SK-N-SH treated with all-trans-retinoic acid at 6 μM for 48 hours (cell line): Measurements from ENCODE around the gene EMD.

Experiments
- ATAC-seq: fragments of 200-7000 bp; cut with Tn5 transposase; 3 replicates; pipeline ENCODE4 v1.9.1; 2020; ENCODE audit warnings: mild to moderate bottlenecking, moderate library complexity
- ARNTL ChIP-seq: fragments of 450-650 bp; formaldehyde crosslinking; IDR thresholded peaks from 2 replicates; pipeline ENCODE4 v1.5.0; 2020; ENCODE audit warnings: low read depth, mild to moderate bottlenecking, moderate library complexity, borderline replicate concordance
- BACH2 ChIP-seq: fragments of 250-450 bp; sonication (Bioruptor Pico); IDR thresholded peaks from 2 replicates; pipeline ENCODE4 v1.9.0; 2021; ENCODE audit warnings: mild to moderate bottlenecking, borderline replicate concordance
- CSDC2 ChIP-seq: fragments of 250-450 bp; sonication (Bioruptor Pico); IDR thresholded peaks from 2 replicates; pipeline ENCODE4 v1.5.0; 2020; ENCODE audit warnings: mild to moderate bottlenecking, moderate library complexity
- ESRRG ChIP-seq: fragments of 250-450 bp; sonication (Bioruptor Pico); IDR thresholded peaks from 2 replicates; pipeline ENCODE4 v1.6.1; 2021; ENCODE audit warnings: mild to moderate bottlenecking
- GLIS3 ChIP-seq: fragments of 250-450 bp; sonication (Bioruptor Pico); IDR thresholded peaks from 2 replicates; pipeline ENCODE4 v1.5.0; 2020; ENCODE audit warnings: mild to moderate bottlenecking, moderate library complexity
- ISL1 ChIP-seq: fragments of 250-450 bp; sonication (Bioruptor Pico); IDR thresholded peaks from 2 replicates; pipeline ENCODE4 v2.1.2; 2022; ENCODE audit warnings: mild to moderate bottlenecking, moderate library complexity
- PPARA ChIP-seq: fragments of 250-450 bp; sonication (Bioruptor Pico); IDR thresholded peaks from 2 replicates; pipeline ENCODE4 v1.5.0; 2020; ENCODE audit warnings: mild to moderate bottlenecking, borderline replicate concordance
- RARB ChIP-seq: fragments of 250-450 bp; sonication (Bioruptor Pico); IDR thresholded peaks from 2 replicates; pipeline ENCODE4 v1.8.0; 2021; ENCODE audit warnings: mild to moderate bottlenecking, moderate library complexity
- TCF4 ChIP-seq: fragments of 250-450 bp; sonication (Bioruptor Pico); IDR thresholded peaks from 2 replicates; pipeline ENCODE4 v1.8.0; 2021; ENCODE audit warnings: mild to moderate bottlenecking, moderate library complexity, borderline replicate concordance
- ZC3H10 ChIP-seq: fragments of 250-450 bp; sonication (Bioruptor Pico); IDR thresholded peaks from 2 replicates; pipeline ENCODE4 v1.5.1; 2021; ENCODE audit warnings: mild to moderate bottlenecking, moderate library complexity
- ZFP3 ChIP-seq: fragments of 250-450 bp; sonication (Bioruptor Pico); IDR thresholded peaks from 2 replicates; pipeline ENCODE4 v1.5.0; 2020; ENCODE audit warnings: mild to moderate bottlenecking, moderate library complexity
- ZFP30 ChIP-seq: fragments of 450-650 bp; formaldehyde crosslinking; IDR thresholded peaks from 2 replicates; pipeline ENCODE4 v1.5.0; 2022; ENCODE audit warnings: mild to moderate bottlenecking, moderate library complexity
- ZNF565 ChIP-seq: fragments of 450-650 bp; formaldehyde crosslinking; conservative IDR thresholded peaks from 2 replicates; pipeline ENCODE4 v1.5.0; 2020; ENCODE audit warnings: low read depth, mild to moderate bottlenecking, moderate library complexity
- ZNF70 ChIP-seq: fragments of 450-650 bp; formaldehyde crosslinking; IDR thresholded peaks from 2 replicates; pipeline ENCODE4 v1.5.0; 2020; ENCODE audit warnings: mild to moderate bottlenecking, moderate library complexity
- ZNF8 ChIP-seq: fragments of 450-650 bp; formaldehyde crosslinking; IDR thresholded peaks from 2 replicates; pipeline ENCODE4 v1.5.0; 2020; ENCODE audit warnings: mild to moderate bottlenecking, moderate library complexity
- TF ChIP-seq, protein P1 (sequence below): fragments of 250-450 bp; sonication (Bioruptor Pico); IDR thresholded peaks from 2 replicates; pipeline ENCODE4 v1.8.0; 2020; ENCODE audit warnings: mild to moderate bottlenecking, moderate library complexity, borderline replicate concordance
- TF ChIP-seq, protein P2 (sequence below): fragments of 250-450 bp; sonication (Bioruptor Pico); IDR thresholded peaks from 2 replicates; pipeline ENCODE4 v1.5.0; 2020; ENCODE audit warnings: mild to moderate bottlenecking, moderate library complexity
- TF ChIP-seq, protein P3 (sequence below): fragments of 250-450 bp; sonication (Bioruptor Pico); IDR thresholded peaks from 2 replicates; pipeline ENCODE4 v1.5.1; 2021; ENCODE audit warnings: mild to moderate bottlenecking, moderate library complexity
- TF ChIP-seq, protein P4 (sequence below): fragments of 250-450 bp; sonication (Bioruptor Pico); IDR thresholded peaks from 2 replicates; pipeline ENCODE4 v1.5.1; 2020; ENCODE audit warnings: low read depth, mild to moderate bottlenecking, moderate library complexity
- TF ChIP-seq, protein P5 (sequence below): fragments of 250-450 bp; sonication (Bioruptor Pico); IDR thresholded peaks from 2 replicates; pipeline ENCODE4 v1.8.0; 2021; ENCODE audit warnings: low read depth, mild to moderate bottlenecking, moderate library complexity, borderline replicate concordance

EMD gene

DNA sequence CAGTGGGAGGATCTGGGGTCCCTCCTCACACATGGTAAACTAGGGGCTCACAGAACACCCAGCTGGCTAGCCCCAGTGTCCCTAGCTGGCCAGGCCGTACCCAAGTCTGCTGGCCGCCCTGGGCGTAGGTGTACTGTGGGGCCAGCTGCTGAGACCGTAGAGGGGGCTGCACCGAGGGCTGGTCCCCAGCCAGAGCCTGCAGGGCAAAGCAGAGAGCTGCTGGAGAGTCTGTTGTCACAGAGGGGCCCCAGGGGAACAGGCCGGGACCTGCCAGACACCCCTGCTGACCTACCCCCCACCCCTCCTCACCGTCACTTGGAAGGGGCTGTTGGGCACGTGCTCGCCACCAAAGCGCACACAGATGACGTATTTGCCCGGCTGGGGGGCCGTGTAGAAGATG is 24.6 kb upstream of the EMD start:
- no peak for ATAC-seq
- TF ChIP-seq, protein P1, sequence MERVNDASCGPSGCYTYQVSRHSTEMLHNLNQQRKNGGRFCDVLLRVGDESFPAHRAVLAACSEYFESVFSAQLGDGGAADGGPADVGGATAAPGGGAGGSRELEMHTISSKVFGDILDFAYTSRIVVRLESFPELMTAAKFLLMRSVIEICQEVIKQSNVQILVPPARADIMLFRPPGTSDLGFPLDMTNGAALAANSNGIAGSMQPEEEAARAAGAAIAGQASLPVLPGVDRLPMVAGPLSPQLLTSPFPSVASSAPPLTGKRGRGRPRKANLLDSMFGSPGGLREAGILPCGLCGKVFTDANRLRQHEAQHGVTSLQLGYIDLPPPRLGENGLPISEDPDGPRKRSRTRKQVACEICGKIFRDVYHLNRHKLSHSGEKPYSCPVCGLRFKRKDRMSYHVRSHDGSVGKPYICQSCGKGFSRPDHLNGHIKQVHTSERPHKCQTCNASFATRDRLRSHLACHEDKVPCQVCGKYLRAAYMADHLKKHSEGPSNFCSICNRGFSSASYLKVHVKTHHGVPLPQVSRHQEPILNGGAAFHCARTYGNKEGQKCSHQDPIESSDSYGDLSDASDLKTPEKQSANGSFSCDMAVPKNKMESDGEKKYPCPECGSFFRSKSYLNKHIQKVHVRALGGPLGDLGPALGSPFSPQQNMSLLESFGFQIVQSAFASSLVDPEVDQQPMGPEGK (CRISPR knock-in tag), result no peak
- no peak for TF ChIP-seq PPARA
- TF ChIP-seq ESRRG (CRISPR knock-in tag), result no peak
- TF ChIP-seq ZFP3 (CRISPR knock-in tag), result no peak
- TF ChIP-seq RARB, result no peak
- no peak for TF ChIP-seq ZFP30 (CRISPR knock-in tag)
- TF ChIP-seq BACH2 (CRISPR knock-in tag), result no peak
- no peak for TF ChIP-seq ARNTL
- TF ChIP-seq, protein P2, sequence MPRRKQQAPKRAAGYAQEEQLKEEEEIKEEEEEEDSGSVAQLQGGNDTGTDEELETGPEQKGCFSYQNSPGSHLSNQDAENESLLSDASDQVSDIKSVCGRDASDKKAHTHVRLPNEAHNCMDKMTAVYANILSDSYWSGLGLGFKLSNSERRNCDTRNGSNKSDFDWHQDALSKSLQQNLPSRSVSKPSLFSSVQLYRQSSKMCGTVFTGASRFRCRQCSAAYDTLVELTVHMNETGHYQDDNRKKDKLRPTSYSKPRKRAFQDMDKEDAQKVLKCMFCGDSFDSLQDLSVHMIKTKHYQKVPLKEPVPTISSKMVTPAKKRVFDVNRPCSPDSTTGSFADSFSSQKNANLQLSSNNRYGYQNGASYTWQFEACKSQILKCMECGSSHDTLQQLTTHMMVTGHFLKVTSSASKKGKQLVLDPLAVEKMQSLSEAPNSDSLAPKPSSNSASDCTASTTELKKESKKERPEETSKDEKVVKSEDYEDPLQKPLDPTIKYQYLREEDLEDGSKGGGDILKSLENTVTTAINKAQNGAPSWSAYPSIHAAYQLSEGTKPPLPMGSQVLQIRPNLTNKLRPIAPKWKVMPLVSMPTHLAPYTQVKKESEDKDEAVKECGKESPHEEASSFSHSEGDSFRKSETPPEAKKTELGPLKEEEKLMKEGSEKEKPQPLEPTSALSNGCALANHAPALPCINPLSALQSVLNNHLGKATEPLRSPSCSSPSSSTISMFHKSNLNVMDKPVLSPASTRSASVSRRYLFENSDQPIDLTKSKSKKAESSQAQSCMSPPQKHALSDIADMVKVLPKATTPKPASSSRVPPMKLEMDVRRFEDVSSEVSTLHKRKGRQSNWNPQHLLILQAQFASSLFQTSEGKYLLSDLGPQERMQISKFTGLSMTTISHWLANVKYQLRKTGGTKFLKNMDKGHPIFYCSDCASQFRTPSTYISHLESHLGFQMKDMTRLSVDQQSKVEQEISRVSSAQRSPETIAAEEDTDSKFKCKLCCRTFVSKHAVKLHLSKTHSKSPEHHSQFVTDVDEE (CRISPR knock-in tag), result no peak
- no peak for TF ChIP-seq ZC3H10 (CRISPR knock-in tag)
- TF ChIP-seq, protein P3, sequence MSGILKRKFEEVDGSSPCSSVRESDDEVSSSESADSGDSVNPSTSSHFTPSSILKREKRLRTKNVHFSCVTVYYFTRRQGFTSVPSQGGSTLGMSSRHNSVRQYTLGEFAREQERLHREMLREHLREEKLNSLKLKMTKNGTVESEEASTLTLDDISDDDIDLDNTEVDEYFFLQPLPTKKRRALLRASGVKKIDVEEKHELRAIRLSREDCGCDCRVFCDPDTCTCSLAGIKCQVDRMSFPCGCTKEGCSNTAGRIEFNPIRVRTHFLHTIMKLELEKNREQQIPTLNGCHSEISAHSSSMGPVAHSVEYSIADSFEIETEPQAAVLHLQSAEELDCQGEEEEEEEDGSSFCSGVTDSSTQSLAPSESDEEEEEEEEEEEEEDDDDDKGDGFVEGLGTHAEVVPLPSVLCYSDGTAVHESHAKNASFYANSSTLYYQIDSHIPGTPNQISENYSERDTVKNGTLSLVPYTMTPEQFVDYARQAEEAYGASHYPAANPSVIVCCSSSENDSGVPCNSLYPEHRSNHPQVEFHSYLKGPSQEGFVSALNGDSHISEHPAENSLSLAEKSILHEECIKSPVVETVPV (CRISPR knock-in tag), result no peak
- TF ChIP-seq GLIS3 (CRISPR knock-in tag), result no peak
- TF ChIP-seq, protein P4, sequence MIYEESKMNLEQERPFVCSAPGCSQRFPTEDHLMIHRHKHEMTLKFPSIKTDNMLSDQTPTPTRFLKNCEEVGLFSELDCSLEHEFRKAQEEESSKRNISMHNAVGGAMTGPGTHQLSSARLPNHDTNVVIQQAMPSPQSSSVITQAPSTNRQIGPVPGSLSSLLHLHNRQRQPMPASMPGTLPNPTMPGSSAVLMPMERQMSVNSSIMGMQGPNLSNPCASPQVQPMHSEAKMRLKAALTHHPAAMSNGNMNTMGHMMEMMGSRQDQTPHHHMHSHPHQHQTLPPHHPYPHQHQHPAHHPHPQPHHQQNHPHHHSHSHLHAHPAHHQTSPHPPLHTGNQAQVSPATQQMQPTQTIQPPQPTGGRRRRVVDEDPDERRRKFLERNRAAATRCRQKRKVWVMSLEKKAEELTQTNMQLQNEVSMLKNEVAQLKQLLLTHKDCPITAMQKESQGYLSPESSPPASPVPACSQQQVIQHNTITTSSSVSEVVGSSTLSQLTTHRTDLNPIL (CRISPR knock-in tag), result no peak
- TF ChIP-seq, protein P5, sequence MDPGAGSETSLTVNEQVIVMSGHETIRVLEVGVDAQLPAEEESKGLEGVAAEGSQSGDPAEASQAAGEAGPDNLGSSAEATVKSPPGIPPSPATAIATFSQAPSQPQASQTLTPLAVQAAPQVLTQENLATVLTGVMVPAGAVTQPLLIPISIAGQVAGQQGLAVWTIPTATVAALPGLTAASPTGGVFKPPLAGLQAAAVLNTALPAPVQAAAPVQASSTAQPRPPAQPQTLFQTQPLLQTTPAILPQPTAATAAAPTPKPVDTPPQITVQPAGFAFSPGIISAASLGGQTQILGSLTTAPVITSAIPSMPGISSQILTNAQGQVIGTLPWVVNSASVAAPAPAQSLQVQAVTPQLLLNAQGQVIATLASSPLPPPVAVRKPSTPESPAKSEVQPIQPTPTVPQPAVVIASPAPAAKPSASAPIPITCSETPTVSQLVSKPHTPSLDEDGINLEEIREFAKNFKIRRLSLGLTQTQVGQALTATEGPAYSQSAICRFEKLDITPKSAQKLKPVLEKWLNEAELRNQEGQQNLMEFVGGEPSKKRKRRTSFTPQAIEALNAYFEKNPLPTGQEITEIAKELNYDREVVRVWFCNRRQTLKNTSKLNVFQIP (CRISPR knock-in tag), result no peak

DNA sequence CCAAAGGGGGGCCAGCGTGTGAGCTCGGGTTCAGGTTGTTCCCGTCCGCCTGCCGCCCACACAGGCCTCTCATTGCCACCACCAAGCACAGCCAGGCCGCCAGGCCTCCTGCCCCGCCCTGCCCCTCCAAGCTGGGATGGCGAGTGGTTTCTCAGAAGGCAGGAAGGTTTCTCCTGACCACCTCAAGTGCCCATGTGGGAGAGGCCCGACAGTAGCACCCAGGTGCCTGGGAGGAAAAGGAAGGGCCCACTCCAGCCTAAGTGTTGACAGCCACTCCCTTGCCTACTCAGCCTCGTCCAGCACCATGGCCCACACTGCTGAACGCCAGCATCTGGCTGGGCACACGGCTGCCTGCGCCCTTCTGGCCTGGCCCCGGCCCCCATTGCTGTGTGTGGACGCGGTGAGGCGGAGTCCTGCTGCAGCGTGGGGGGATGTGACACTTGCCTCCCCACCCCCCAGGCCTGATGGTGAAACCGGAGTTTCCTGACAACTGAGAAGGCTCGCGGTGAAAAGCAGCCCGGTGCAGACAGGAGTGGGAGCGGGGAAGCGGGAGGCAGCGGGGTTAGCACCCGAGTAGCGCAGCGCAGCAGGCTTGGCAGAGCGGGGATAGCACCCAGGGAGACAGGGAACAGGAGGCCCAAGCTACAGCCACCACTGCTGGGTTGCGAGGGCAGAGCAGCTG is 23.9 kb upstream of the EMD start:
- TF ChIP-seq, protein P5 (CRISPR knock-in tag), result no peak
- TF ChIP-seq ZNF8 (CRISPR knock-in tag) (no peak), CSDC2 (no peak), ZFP3 (CRISPR knock-in tag) (no peak), ISL1 (CRISPR knock-in tag) (no peak), ZNF565 (CRISPR knock-in tag) (no peak), TCF4 (CRISPR knock-in tag) (no peak), ZC3H10 (CRISPR knock-in tag) (no peak), ZNF70 (CRISPR knock-in tag) (no peak), GLIS3 (CRISPR knock-in tag) (no peak)
- TF ChIP-seq, all 23 proteins: peak for 0
- ATAC-seq, result no peak
